GM21717 (cell line): ENCODE measurements around the gene FOXF2.

Experiments
- ATAC-seq: cut with Tn5 transposase; IDR thresholded peaks from one replicate; pipeline ENCODE4 v1.9.1; 2021; ENCODE audit warnings: mild to moderate bottlenecking, moderate library complexity; ENCODE audit not compliant: unreplicated experiment

Gene FOXF2

DNA sequence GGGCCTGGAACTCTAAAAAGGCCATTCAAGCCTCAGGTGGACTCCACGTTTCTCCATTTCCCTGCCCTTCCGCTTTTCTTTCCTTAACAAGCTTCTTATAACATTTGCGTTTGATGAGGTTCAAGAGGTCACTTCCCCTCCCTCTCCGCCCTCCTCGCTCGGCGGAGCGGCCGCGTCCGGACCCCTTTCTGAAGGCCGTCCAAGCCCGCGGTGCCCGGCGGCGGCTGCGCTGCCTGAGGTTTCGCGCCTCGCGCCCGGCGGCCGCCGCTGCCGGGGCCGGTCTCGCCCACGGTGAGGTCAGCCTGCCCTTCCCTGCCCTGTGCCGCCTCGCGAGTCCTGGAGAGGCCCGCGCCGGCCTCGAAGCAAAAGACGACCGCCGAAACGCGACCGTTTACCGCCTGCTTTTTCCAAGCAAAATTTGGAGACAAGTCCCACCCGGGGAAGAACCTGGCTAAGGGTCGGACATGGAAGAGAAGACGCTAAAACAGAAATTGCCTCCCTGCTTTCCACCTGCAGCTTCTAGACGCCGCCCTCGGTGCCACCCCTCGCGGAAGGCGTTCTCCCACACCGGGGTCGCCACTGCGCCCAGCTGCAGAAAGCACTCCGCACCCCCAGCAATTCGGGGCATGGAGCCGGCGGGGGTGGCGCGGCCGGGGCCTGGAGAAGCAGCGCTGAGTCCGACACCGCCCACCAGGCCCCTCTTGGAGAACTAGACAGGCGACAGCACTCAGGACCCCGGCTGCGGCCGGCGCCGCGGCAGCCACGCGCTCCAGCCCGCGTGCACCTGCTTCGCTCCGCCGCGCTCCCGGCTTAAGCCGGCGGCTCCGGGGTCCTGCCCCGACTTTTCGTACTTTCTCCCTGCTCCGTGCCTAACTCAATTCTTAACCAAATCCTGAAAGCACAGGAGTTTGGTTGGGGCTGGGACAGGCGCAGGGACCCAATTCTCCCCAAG, 11.0 kb upstream of the FOXF2 start:
- no peak for ATAC-seq

DNA sequence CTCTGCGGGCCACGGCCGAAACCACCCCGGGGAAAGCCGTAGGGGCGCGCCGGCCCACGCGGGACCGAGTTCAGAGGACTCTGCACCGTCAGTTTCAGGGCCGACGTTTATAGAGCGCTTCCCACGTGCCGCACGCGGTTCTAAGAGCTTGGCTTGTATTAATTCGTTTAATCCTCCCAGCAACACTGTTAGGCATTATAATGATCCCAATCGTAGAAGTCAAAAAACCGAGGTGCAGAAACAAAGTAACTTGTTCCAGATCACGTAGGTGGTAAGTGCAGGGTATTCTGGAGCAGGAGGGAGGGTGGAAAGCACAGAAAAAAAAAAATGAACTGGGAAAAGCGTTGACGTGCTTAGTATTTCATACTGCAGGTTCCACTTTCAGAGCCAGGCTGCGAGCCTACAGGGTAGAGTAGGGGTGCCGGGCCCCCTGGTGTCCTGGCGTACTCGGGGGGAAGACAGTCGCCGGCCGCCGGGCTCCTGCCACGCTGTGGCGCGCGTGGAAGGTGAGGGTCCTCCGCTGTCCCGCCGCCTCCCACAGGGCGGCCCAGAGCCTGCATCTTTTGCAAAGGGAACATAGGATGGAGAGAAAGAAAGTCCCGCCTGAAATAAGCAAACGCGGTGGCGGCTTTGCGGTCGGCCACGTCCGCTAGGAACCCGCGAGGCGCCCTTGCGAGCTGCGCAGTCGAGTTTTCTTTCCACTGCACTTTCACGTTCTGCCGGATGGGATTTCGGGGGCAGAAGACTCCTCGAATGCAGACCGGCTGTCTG, 10.2 kb upstream of the FOXF2 start:
- ATAC-seq, result no peak

DNA sequence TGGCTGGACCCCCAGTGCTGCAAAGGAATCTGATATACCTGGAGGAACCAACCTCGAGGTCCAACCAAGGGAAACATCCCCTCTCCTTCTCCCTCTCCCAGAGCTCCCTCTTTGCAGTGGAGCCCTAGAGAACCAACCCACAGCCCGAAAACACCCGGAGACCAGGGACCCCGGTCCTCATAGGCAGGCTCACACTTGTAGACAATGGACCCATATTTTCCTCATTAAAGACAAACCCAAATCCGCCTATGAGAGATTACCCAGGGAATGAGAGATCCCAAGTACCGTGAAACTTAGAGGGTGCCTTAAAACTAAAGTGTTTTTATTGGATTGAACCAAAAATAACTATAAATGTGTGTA, 9.6 kb upstream of the FOXF2 start:
- ATAC-seq, result no peak

DNA sequence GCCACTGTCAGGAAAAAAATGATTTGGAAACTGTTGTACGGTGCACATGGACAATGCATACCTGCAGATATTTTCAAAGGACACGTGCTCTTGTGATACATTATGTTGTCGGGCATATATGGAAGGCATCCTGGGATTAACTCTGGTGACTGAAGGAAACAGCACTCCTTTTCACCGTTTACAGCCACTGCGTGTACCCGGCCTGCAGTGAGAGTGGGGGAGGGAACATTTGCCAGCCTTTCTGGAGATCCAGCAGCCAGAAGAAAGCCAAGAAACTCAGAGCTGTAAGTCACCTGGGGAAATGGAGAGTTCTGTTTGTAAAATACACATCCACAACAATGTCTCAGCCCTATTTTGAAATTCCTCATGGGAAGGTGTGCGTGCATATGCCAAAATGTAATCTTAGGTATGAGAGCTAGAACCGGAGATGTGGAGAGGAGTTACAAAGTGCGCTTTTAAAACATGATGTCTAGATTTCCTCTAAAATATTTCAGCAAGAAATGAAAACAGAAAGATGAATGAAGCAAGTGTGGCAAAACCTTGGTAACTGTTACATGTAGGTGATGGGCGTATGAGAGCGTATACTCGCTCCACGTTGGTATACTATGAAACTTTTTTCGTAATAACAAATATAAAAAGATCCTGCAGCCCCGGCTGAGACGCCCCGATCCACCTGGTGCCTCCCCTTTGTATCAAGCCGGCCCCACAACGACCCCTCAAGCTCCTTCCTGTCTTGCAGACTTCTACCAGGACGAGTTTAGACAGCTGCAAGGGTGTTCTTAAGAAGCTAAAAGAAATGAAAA, 8.6 kb upstream of the FOXF2 start:
- ATAC-seq, result no peak

DNA sequence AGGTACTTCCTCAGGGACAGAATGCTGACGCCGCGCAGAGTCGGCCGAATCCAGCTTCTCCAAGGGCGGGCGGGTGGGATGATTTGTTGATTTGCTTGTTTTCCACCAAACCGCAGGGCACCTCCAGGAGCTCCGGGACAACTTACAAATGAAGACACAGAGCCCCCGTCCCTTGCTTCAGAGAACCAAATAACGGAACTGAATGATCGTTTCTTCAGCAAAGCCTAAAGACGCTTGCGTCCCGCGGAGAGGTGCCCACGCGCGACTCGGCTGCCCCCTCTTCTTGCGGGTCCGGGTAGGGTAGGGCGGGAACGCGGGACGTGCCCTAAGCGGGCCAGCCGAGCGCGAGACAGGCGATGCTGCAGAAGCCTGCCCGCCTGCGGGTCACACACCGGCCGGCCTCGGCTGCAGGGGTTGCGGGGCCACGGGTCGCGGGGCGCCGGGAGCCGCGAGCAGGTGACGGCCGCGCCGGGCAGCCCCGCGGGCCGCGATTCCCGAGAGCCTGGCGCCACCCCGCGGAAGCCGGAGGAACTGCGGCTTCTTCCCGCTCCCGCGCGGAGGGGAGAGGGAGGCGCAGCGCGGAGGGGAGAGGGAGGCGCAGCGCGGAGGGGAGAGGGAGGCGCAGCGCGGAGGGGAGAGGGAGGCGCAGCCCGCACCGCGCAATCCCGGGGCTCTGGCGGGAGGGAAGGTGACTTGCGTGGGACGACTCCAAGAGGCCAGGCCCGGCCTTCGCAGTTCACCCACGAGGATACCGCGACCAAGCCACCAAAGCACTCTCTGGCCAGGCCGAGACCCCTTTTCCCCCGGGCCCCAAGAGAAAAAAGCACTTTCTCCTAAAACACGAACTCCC, 7.7 kb upstream of the FOXF2 start:
- ATAC-seq, result no peak

DNA sequence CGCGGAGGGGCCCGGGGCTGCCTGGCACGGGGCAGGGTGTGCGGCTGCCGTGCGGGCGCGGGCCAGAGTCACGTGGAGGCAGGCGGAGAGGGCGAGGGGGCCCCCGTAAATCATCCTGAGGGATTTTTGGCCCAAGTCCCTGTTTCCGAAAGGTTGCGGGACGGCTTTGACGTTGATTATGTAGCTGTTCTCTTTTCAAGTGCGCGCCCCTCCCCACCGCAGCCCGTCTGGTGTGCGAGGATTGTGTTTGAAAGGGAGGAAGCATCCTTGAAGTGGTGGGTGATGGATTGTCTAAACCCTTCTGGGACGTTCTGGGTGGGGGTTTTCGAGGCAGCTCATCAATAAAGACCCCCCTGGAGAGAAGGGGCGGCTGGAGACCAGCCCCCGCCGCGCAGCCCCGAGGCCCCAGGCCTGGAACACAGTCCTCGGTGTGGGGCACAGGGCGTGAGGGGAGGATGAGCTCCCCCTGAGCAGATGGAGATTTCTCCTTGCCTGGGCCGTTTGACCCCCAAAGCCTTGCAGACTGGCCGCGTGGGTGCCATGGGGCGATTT, 7.0 kb upstream of the FOXF2 start:
- ATAC-seq, result no peak

DNA sequence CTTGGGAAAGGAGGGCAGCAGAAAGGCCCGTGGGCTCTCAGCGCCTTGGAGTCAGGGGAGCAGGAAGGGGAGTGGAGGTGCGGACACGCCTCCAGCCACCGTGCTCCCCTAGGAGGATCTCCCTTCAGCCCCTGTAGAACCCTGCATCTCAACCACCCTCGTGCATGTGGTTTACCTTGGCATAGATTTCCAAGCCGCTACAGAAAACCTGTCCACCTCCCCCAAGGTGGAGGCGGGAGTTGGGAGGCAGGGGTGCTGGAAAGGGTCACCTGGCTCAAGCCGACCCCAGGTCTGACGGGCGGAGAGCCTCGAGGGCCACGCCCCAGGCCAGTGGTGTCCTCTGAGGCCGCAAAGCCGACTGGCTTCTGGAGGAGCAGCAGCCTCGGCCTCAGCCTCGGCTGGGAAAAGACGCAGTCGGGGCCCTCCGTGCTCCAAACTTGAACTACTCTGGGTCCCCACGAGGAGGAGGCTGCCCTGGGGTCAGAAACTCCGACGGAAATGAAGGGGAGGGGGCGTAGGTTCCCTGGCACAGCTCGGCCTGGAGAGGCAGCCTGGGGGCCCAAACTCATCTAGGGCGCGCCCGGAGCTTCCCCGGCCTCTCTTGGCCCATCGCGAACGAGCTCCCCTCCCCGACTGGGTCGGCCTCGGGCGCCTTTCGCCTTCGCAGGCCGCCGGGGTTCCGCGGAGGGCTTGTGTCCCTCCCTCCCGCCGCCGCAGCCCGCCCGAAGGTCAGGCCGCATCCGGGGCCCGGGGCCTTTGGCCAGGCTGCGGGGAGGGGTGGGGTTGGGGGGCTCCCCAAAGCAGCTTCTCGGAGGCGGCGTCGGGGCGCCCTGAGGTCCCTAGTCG, 6.3 kb upstream of the FOXF2 start:
- ATAC-seq, result no peak

DNA sequence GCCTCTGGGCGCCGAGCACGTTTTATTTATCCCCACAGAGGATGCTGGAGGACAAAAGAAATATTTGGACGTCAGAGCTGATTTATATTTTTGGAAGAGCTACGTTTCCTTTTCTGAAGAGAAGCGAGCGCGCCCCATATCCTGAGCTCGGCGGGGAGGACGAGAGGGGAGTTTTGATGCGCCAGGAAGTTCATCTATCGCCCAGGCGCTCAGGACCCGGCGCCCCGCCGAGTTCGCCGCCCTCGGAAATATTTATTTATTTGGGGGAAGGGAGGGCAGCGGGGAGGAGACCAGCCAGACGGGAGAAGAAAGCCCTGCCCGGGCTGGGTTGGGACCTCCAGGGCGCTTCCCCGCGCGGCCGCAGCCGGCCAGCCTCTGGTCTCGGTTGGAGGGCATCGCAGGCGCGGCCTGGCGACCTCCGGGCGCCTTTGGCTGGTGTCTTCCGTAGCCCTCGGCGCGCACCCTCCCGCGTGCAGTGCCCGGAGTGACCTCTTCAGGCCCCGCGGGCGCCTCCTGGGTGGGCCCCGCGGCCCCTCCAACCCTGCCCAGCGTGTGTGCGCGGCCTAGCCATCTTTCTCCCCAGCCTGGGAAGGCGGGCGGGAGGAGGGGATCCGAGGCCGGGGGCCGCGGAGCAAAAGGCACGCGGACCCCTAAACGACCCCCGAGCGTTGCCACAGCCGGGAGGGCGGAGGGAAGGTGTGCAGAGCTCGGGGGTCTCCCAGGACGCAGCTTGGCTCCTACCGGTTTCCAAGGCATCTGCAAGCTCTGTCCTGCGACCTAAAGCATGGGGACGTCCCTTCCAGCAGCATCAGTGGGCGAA, 5.4 kb upstream of the FOXF2 start:
- ATAC-seq, result no peak

DNA sequence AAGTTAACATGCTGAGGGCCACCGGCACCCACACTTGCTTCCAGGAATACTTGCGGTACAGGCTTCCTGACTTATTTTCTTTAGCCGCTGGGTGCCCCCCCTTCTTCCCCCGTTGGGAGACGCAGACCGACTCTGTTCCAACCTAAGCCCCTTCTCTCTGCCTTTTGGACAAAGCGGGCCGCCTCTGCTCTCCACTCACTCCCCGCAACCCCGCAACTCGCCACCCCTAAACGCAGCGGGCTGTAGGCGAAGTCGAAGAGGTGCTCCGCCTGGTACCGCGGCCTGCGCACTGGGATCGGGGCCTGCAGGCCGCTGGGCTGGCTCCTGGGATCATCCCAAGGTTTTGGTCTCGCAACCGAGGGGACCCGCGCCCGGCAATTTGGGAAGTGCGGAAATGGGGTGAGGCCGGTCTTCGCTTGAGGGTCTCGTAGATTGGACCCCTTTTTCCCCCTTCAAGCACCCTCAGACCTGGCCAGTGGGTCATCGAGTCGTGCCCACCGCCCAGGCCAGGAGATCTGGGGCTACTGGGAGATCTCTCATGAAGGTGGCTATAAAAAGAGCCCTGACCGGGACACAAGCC, 4.7 kb upstream of the FOXF2 start:
- no peak for ATAC-seq

DNA sequence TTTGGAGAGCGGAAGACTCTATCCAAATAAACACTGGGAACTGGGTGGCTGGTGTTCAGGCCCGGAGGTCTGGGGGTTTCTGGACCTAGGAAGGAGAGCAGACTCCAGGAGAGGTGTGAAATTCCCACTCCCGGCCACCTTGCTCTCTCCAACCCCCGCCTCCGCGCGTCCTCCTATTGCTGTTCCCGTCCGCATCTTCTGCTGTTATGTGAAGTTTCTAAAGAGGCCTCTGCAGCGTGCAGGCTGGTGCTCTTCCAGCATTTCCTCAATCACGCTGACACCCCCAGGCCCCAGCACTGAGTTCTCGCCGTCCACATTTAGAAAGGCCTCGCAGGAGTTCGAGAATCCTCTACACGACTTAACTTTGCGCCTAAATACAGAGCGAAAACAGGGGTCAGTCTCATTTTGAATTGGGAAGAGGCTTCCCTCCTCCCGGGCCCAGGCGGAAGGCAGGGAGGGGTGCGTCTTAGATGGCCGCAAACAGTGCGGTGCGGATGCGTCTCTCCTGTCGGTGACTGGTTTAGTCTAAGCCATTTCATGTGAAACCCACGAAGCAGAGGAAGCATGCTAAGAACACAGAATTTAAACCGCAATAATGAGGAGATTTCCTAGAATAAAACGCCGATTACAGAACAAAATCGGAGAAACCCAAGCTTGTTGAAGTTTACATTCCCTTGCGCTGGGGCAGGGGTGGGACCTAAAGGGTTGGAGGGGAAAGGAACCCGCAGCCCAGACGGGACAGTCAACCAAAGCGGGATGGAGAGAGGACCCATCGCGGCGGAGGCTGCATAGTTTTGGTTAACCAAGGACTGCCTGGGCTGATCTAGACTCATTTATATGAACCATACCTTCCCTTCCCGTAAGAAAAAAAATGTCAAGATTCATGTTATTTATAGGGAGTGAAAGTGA, 4.0 kb upstream of the FOXF2 start:
- ATAC-seq, result no peak

DNA sequence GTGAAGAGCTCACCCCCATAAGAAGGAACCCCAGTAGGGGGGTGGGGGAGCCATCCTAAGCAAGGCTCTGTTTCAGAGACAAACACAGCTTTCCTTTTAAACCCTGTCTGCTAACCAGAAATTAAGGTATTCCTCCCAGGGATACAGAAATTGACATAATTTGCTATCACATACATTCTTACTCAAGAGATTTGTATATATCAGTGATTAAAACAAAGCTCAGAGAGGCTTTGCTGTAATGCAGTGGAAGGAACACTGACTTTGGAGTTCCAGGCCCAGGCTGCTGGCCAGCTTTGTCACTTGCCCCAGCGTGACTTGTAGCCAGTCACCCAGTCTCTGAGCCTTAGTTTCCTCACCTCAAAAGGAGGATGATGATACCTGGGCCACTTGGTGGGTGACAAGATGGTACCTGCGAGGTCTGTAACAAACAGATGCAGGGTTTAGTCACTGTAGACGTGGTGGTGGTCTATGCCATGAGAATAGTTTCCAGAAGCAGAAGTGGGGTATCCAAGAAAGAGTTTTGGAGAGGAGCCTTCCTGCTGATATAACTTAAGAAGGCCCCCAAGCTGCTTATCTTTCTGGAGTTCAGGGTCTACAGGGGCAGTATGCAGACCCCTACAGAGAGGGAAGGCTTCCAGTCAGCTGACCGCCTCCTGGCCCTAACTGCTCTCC, 3.2 kb upstream of the FOXF2 start:
- no peak for ATAC-seq

DNA sequence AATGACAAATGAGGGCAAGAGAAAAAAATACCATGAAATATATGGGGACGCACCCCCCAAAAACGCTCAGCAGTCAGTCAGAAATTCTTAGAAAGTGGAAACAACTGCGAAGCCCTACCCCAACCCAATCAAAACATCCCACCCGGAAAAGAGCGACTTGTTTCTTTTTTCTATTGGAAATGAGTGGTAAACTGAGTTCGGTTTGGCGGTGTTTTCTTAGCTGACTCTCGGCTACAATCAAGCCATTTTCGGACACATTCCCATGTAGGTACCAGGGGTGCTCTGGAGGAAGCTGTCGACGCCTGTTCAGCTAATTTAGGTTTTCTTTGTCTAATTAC, 1.9 kb upstream of the FOXF2 start:
- ATAC-seq, result no peak

DNA sequence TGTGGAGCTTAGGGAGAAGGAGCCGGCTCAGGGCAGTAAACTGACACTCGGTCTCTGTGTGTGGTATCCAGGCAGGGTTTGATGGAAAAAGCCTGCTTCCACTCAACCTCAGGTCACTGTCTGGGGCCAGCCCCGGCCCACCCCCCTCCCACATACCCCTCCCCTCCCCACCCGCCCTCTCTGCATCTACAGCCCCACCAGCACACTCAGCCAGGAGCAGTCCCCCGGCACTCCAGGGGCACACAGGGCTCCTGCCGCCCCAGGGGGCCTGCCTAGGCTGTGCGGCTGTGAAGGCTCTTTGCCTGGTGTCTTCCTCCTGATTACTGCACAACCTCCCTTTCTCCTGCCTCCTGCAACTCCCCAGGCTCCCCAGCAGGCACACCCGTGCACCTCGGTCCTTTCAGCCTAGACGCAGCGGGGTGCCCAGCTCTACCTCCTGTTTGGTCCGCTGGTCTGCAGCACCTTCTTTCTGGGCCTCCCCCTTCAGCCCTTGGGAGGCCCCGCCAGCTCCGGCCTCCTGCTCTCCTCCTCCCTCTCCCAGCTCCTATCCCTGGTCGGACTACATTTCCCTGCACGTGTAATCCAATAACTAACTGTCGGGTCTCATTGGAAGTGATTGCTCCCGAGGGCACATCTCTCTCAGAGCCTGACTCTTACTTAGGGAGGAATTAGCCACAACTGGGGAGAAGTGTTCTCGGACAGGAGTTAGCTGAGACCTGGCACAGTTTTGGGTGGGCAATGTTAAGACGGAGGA, 1.3 kb upstream of the FOXF2 start:
- ATAC-seq, result no peak

DNA sequence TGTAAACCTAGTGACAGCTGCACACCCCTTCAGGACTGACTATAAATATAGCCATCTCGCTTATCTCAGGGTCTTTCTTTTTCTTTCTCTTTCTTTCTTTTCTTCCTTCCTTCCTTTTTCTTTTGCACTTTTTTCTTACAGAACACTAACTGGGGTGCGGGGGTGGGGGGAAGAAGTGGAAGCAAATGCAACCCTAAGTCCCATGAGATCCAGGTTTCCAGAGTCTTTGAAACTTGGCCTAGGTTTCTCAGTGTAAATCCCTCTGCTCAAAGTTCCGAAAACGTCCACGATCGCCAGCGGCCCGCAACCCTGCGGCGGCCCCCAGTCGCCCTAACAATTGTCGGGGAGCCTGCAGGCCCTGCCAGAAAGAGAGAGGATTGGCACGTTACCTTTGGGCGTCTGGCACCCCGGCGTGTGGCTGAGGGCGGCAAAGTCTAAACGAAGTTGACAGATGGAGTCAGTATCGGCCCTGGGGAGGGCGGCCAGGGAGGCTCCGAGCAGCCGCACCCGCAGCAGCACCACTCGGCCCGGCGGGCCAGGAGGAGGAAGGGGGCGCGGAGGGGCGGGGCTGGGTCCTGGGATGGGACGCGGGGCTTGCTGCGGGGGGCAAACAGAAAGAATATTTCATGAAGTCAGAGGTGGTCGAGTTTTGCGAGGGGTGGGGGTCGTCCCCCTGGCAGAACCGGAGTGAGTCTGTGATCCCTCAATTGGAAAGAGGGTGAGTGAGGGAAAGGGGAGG, 577 bp upstream of the FOXF2 start:
- ATAC-seq, result no peak
